GM21390 (cell line): ENCODE measurements around the gene POLK.
"Not testable (repeated sequence)": the region's sequence is repeated elsewhere in the genome, so short reads cannot be mapped to it uniquely, and the experiment has no call there.

Experiments used
- ATAC-seq: cut with Tn5 transposase; IDR thresholded peaks from one replicate; pipeline ENCODE4 v1.9.1; 2021; ENCODE audit not compliant: unreplicated experiment

Gene POLK

DNA sequence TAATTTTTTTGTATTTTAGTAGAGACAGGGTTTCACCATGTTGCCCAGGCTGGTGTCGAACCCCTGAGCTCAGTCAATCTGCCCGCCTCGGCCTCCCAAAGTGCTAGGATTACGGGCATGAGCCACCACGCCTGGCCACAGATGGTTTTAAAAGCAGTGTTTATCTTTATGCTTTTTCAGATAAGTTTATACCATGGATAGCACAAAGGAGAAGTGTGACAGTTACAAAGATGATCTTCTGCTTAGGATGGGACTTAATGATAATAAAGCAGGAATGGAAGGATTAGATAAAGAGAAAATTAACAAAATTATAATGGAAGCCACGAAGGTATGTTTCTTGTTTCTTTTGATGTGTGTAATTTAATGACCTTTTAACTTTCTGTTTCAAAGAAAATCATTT lies 35.1 kb downstream of the POLK start:
- no peak for ATAC-seq

DNA sequence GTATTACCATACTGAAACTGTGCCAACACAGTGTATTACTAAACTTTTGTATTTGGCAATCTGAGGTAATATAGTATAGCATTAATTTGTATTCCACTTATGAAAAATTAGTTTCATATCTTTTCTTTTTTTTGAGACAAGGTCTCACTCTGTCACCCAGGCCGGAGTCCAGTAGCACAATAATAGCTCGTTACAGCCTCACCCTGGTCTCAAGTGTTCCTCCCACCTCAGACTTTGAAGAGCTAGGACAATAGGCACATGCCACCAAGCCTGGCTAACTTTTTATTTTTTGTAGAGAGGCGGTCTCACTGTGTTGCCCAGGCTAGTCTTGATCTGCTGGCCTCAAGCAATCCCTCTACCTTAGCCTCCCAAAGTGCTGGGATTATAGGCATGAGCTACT lies 36.1 kb downstream of the POLK start:
- no peak for ATAC-seq

GRCh38 chr5:75550597-75550996 lies 38.9 kb downstream of the POLK start:
- no peak for ATAC-seq

GRCh38 chr5:75551471-75551870 lies 39.8 kb downstream of the POLK start:
- ATAC-seq, result no peak

DNA sequence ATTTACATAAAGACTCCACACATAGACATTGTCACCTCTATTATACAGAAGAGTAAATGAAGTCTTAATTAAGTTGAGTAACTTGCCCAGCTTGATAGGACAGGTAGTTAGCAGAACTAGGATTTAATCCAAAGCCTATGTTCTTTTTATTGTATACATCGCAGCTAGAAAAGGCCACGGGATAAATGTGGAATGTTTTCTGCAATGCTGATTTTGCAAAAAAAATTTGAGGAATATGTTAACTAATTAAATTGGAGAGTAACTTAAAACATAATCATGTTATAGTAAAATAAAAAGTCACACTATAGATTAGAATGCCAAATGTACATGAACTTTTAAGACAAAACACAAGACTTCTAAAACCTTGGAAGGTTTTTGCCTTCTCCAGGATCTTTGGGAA lies 41.1 kb downstream of the POLK start:
- ATAC-seq, result no peak

DNA sequence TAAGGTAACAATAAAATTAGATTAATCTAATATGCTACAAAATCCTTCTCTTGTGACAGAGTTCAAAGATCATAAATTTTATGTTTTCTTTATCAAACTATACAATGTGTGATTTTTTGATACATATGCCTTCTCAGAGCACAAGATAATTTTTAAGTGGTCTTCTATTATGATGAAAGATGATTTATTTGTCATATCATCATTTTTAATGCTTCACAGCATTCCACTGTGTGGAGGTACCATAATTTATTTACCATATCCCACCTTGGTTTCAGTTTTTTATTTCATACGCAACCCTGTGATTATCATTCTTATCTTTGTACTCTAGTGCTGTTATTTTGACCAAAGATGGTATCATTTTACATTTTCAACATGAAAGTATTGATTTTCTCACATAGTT lies 41.7 kb downstream of the POLK start:
- ATAC-seq, result no peak

DNA sequence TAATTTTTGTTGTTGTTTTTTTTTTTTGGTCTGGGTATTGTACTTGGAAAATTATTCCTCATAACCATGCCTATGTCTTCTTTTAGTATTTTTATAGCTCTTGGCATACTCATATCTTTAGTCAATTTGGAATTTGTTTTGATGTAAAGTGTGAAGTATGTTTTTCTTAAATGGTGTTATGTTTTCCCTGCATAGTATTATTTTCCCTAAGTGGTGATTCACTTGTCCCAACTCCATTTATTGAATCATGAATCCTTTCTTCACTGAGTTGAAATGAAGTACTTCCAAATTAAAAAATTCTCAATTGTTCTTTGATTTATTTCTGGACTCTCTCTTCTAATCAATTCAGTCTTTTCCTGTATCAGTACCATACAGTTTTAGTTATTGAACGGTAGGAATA lies 46.5 kb downstream of the POLK start:
- no peak for ATAC-seq

GRCh38 chr5:75558981-75559632 lies 47.4 kb downstream of the POLK start:
- ATAC-seq, result no peak

DNA sequence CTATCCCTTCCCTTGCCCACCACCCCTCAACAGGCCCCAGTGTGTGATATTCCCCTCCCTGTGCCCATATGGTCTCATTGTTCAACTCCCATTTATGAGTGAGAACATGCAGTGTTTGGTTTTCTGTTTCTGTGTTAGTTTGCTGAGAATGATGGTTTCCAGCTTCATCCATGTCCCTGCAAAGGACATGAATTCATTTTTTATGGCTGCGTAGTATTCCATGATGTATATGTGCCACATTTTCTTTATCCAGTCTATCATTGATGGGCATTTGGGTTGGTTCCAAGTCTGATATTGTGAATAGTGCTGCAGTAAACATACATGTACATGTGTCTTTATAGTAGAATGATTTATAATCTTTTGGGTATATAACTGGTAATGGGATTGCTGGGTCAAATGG lies 49.0 kb downstream of the POLK start:
- not testable (repeated sequence) for ATAC-seq

DNA sequence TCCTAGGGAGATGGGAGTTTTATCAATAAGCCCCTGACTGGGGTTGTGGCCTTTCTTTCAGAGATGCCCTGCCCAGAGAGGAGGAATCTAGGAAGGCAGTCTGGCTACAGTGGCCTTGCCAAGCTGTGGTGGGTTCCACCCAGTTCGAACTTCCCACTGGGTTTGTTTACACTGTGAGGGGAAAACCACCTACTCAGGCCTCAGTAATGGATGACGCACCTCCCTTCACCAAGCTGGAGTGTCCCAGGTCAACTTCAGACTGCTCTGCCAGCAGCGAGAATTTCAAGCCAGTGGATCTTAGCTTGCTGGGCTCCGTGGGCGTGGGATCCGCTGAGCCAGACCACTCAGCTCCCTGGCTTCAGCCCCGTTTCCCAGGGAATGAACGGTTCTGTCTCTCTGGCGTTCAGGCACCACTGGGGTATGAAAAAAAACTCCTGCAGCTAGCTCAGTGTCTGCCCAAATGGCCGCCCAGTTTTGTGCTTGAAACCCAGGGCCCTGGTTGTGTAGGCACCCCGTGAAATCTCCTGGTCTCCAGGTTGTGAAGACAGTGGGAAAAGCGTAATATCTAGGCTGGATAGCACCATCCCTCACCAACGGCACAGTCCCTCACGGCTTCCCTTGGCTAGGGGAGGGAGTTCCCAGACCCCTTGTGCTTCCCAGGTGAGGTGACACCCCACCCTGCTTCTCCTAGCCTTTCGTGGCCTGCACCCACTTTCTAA lies 54.5 kb downstream of the POLK start:
- not testable (repeated sequence) for ATAC-seq

DNA sequence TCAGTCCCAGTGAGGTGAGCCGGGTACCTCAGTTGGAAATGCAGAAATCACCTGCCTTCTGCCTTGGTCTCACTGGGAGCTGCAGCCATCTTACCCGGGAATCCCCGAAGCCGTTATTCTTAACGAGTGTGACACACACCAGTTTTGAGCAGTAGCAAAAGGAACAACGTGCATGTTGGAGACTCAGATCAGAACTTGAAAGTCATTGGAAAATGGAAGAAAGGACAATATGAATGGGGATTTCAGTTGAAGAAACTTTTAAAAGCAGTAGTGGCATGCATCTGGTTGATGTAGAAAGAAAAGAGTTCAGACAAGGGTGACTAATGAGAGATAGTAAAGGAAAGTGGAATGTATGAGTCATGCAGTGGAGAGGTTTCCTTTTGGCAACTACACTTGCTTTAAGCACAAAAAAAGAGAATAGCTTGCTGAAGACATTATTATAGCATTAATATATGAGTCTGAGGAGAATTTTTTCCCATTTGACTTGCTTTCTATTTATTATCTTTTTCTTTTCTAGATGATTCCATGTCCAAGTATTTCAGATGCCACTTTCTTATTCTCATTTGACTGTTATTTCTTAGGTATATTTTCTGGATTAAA lies 55.1 kb downstream of the POLK start:
- peak; percentile 84 for ATAC-seq

- peak; percentile 45 for ATAC-seq
These were observed 56.0 kb downstream of the POLK start for GRCh38 chr5:75567710-75568109.

DNA sequence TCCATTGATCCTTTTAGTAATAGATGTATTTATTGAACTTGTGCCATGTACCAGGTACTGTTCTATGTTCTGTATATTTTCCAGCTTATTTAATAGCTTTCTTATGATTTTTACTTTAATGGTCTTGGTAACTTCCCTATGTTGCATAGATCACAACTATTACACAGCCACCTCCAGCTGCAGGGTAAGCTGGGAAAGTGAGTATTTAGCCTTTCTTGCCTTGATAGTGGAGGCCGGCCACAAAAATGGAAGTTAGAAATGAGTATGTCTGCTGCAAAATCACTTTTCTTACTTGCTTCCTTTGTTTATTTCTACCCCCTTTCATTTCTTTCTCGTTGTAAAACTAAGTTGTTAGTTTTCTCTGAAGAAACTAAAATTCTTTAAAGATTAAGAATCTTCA lies 56.5 kb downstream of the POLK start:
- no peak for ATAC-seq

DNA sequence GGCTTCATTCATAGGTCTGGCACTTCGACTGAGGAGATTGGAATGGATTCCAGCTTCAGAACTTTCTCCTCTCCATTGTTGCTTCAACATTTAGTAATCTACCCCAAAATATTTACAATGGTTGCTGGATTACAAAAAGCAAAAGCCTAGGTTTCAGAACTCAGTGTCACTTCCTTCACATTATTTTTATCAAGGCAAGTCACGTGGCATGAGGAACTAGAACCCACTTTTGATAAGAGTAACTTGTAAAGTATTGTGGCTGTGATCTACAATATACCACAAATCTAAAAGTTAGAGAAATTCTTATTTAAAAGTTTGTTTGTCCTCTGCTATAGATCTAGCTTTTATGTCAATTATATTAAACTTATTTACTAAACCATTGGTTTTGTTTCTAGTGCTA lies 59.9 kb downstream of the POLK start:
- ATAC-seq, result no peak

DNA sequence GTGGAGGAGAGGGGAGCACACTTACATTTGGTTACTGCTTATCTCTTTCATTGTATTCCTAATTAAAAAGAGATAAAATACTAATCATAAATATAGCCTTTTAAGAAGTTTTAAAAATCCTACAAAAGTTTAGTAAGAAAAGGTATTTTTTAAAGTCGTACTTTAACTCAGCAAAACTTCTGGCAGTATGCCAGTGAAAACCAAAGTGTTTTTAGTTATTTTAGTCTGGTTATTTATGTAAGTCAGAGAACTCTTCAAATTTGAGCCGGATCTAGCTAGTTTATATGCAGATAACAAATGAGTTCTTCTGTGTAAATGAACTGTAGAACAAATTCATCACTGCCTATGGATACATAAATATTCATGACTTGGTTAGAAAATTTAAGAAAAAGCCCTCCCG lies 63.1 kb downstream of the POLK start:
- ATAC-seq, result peak; percentile 15

GRCh38 chr5:75578280-75578679 lies 66.6 kb downstream of the POLK start:
- not testable (repeated sequence) for ATAC-seq

DNA sequence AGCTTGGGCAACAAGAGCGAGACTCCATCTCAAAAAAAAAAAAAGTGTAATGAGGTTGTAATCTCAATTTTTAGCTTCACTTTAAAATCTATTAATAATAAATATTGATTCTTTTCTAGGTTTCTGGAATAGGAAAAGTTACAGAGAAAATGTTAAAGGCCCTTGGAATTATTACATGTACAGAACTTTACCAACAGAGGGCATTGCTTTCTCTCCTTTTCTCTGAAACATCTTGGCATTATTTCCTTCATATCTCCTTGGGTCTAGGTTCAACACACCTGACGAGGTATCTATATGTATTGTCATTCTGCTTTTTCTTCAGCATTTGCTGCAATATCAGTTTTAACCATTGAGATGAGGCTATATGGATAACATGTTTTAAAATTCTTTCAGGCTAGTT lies 73.0 kb downstream of the POLK start:
- ATAC-seq, result no peak

- no peak for ATAC-seq
These were observed 77.0 kb downstream of the POLK start for GRCh38 chr5:75588666-75589065.

DNA sequence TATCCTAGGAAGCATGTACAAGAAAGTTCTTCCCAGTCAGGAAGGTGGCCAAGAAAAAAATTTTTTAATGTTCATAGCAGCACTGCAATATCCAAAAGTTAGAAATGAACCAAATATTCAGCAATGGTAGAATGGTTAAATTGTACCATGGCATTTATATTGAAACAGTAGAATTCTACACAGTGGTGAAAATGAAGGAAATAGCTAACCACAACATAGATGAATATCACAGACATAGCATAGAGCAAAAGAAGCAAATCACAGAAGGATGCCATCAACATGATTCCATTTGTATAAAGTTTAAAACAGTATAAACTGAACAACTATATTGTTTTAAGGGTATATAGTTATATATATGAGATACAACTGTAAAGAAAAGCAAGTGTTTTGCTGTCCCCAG lies 88.8 kb downstream of the POLK start:
- no peak for ATAC-seq

DNA sequence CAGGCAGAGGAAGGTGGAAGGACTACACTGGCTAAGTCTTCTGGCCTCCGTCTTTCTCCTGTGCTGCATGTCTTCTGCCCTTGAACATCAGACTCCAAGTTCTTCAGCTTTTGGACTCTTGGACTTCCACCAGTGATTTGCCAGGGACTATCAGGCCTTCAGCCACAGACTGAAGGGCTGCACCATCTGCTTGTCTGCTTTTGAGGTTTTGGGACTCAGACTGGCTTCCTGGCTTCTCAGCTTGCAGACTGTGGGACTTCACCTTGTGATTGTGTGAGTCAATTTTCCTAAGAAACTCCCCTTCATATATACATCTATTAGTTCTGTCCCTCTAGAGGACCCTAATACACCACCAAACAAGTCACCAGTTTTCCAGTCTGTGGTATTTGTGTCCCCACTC lies 89.9 kb downstream of the POLK start:
- no peak for ATAC-seq

- ATAC-seq, result no peak
These were observed 90.3 kb downstream of the POLK start for GRCh38 chr5:75601996-75602395.

GRCh38 chr5:75603371-75603770 lies 91.7 kb downstream of the POLK start:
- no peak for ATAC-seq
